Measurements from ENCODE around the gene GNG14. TPM values are rescaled to one million over a fixed set of nuclear protein-coding genes. Genes with fewer than 3 reads are reported as not detected.

The GNG14 gene
- total and polyA plus RNA-seq, 2 of the 4 experiments (the other 2 are of a cell fraction) = not detected

DNA sequence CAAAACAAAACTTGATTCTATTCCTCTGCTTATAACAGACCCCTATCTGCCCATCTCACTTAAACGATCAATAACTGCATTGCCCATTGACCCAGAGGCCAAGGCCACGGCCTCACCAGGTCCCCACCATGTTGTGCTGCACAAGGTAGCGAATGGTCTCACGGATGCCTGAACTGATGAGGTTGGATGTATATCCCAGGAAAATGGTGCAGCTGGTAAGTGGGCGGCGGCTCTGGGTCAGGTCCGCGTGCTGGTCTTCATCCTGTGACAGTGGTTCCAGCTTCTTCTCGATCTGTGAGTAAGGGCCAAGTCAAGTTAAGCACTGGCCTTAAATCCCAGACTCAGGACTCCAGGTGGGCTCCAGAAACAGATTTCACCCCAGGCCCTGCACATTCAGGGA lies 7.8 kb upstream of the GNG14 start:
- Histone ChIP-seq H3K79me1 (ENCODE audit: low read depth in 1 of 2, low read length in 2 of 2) (peaks cover 13 to 34% of the 10 kb centered on the region in 2 experiments), H3K23ac (ENCODE audit: low read depth, low read length) (0 out of 2 replicates have a peak overlapping the region, but pooled peaks have one; percentile 24), H3K4me1 (ENCODE audit: control insufficient read depth, insufficient read depth, low read length) (no peaks in the 10 kb centered on the region), H3K27ac (ENCODE audit: insufficient read depth, low read length) (no peak overlapping the region), H2BK20ac (ENCODE audit: low read depth, low read length) (no peak overlapping the region), H2AFZ (replicated peaks; ENCODE audit: low read length, poor library complexity) (no peak overlapping the region), H3K36me3 (ENCODE audit: control insufficient read depth, insufficient read depth, low read length) (peaks cover 39% of the 10 kb centered on the region), H3K4me2 (ENCODE audit: low read depth, low read length) (no peak overlapping the region), H4K91ac (ENCODE audit: insufficient read depth, low read depth, low read length) (no peak overlapping the region), H3K9me1 (ENCODE audit: insufficient read depth, low read length) (peaks cover 7% of the 10 kb centered on the region; the same call in 1 of the 2 replicates), H3K9ac (ENCODE audit: low read depth, low read length) (no peak overlapping the region), H3K14ac (replicated peaks; ENCODE audit: low read depth, low read length) (no peak overlapping the region), H2AK5ac (ENCODE audit: low read depth, low read length) (0 out of 2 replicates have a peak overlapping the region, but pooled peaks have one; percentile 1), H3K9me3 (ENCODE audit: control insufficient read depth, insufficient read depth, low read length) (no peaks in the 10 kb centered on the region), H2BK120ac (ENCODE audit: low read depth, low read length) (no peak overlapping the region), H3K18ac (ENCODE audit: low read depth, low read length) (no peak overlapping the region), H3K56ac (ENCODE audit: extremely low read depth, insufficient read depth, low read length) (no peak overlapping the region), H3K4ac (ENCODE audit: low read depth, low read length) (no peak overlapping the region), H4K20me1 (ENCODE audit: insufficient read depth, low read length) (peaks cover 15% of the 10 kb centered on the region), H2BK15ac (ENCODE audit: low read depth, low read length) (no peak overlapping the region), H3K27me3 (ENCODE audit: control insufficient read depth, insufficient read depth, low read length) (no peaks in the 10 kb centered on the region), H3K4me3 (ENCODE audit: insufficient read depth, low read depth, low read length) (no peak overlapping the region), H2BK5ac (ENCODE audit: low read depth, low read length, poor library complexity, severe bottlenecking) (no peak overlapping the region), H4K5ac (ENCODE audit: low read depth, low read length) (no peak overlapping the region), H4K8ac (ENCODE audit: low read depth in 2 of 2, low read length in 2 of 2) (no peak overlapping the region), H2AK9ac (replicated peaks; ENCODE audit: low read depth, low read length, poor library complexity) (no peak overlapping the region)
- DNase-seq (no peak), ATAC-seq (ENCODE audit: low read depth) (no peak)
- dilution Hi-C loops (cut with HindIII; ENCODE audit: low sequenced_read_pairs, unreplicated experiment) (no loop called here), in situ Hi-C loops (cut with MboI; ENCODE audit: low sequenced_read_pairs) (no loop called here), intact Hi-C loops (cut with micrococcal nuclease) (no loop called here)
- no TSS peak for BruUV-seq (replicated peaks)
- CTCF ChIA-PET = no interaction called here
- WGBS, 2 experiments (ENCODE audit: extremely low coverage in 2 of 2, insufficient read length in 1 of 2) = 100% methylated on average over 6 of the region's 9 CpGs; no CpG with 5 or more reads in 1 of the 2 experiments
- no peak for TF ChIP-seq RFX5 (IDR thresholded peaks at IDR 0.05; ENCODE audit: low read depth, low read length)
- TF ChIP-seq MAZ (IDR thresholded peaks at IDR 0.05; ENCODE audit: borderline replicate concordance, low read depth, low read length) = no peak
- no peak for TF ChIP-seq SMC3 (IDR thresholded peaks at IDR 0.05; ENCODE audit: low read depth, low read length)
- TF ChIP-seq, protein P1, sequence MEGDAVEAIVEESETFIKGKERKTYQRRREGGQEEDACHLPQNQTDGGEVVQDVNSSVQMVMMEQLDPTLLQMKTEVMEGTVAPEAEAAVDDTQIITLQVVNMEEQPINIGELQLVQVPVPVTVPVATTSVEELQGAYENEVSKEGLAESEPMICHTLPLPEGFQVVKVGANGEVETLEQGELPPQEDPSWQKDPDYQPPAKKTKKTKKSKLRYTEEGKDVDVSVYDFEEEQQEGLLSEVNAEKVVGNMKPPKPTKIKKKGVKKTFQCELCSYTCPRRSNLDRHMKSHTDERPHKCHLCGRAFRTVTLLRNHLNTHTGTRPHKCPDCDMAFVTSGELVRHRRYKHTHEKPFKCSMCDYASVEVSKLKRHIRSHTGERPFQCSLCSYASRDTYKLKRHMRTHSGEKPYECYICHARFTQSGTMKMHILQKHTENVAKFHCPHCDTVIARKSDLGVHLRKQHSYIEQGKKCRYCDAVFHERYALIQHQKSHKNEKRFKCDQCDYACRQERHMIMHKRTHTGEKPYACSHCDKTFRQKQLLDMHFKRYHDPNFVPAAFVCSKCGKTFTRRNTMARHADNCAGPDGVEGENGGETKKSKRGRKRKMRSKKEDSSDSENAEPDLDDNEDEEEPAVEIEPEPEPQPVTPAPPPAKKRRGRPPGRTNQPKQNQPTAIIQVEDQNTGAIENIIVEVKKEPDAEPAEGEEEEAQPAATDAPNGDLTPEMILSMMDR (conservative IDR thresholded peaks at IDR 0.05; ENCODE audit: low read depth, low read length) = no peak
- TF ChIP-seq CHD1 (IDR thresholded peaks at IDR 0.05; ENCODE audit: low read depth, low read length) = no peak
- TF ChIP-seq, protein P2, sequence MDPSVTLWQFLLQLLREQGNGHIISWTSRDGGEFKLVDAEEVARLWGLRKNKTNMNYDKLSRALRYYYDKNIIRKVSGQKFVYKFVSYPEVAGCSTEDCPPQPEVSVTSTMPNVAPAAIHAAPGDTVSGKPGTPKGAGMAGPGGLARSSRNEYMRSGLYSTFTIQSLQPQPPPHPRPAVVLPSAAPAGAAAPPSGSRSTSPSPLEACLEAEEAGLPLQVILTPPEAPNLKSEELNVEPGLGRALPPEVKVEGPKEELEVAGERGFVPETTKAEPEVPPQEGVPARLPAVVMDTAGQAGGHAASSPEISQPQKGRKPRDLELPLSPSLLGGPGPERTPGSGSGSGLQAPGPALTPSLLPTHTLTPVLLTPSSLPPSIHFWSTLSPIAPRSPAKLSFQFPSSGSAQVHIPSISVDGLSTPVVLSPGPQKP (IDR thresholded peaks at IDR 0.05; ENCODE audit: borderline replicate concordance, low read depth, low read length) = no peak
- no peak for TF ChIP-seq FOS (IDR thresholded peaks at IDR 0.05; ENCODE audit: low read depth, low read length)
- TF ChIP-seq RCOR1 (IDR thresholded peaks at IDR 0.05; ENCODE audit: insufficient replicate concordance, low read length) = no peak
- no peak for TF ChIP-seq MAFK (IDR thresholded peaks at IDR 0.05; ENCODE audit: low read depth, low read length)
- TF ChIP-seq MXI1 (IDR thresholded peaks at IDR 0.05; ENCODE audit: borderline replicate concordance, low read depth, low read length) = no peak
- no peak for TF ChIP-seq RAD21 (IDR thresholded peaks at IDR 0.05; ENCODE audit: low read length)
- no peak for TF ChIP-seq NFE2L2 (IDR thresholded peaks at IDR 0.05; ENCODE audit: low read depth, low read length)
- TF ChIP-seq, protein P3, sequence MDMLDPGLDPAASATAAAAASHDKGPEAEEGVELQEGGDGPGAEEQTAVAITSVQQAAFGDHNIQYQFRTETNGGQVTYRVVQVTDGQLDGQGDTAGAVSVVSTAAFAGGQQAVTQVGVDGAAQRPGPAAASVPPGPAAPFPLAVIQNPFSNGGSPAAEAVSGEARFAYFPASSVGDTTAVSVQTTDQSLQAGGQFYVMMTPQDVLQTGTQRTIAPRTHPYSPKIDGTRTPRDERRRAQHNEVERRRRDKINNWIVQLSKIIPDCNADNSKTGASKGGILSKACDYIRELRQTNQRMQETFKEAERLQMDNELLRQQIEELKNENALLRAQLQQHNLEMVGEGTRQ (IDR thresholded peaks at IDR 0.05; ENCODE audit: low read depth, low read length) = no peak
- no peak for TF ChIP-seq BHLHE40 (IDR thresholded peaks at IDR 0.05; ENCODE audit: low read depth, low read length)
- no peak for TF ChIP-seq CEBPB (IDR thresholded peaks at IDR 0.05; ENCODE audit: low read depth, low read length)
- no peak for TF ChIP-seq POLR2A (IDR thresholded peaks at IDR 0.05; ENCODE audit: low read depth, low read length)
- POLR2A ChIA-PET (ENCODE audit: unreplicated experiment) = no interaction called here

All from IMR-90 (cell line).